ENCODE data around the gene IL18.

GRCh38 chr11:112196519-112197087 lies 32.7 kb upstream of the IL18 start:
- TF ChIP-seq CTCF (IDR thresholded peaks at IDR 0.05) = no peak
- no peak for TF ChIP-seq ZFX (IDR thresholded peaks at IDR 0.05; ENCODE audit: borderline replicate concordance)
